ENCODE measurements around the gene SAPCD1.

SAPCD1 gene

GRCh38 chr6:31752739-31753319 lies 9.6 kb upstream of the SAPCD1 start:
- no peak for TF ChIP-seq CTCF (IDR thresholded peaks at IDR 0.05)
- no peak for TF ChIP-seq ZFX (IDR thresholded peaks at IDR 0.05; ENCODE audit: borderline replicate concordance)
- H3K27ac ChIP-seq = peak overlapping the region; percentile 14; the same call in 1 of the 2 replicates

- no peak overlapping the region for H3K27ac ChIP-seq
- TF ChIP-seq CTCF (IDR thresholded peaks at IDR 0.05) = no peak
- no peak for TF ChIP-seq ZFX (IDR thresholded peaks at IDR 0.05; ENCODE audit: borderline replicate concordance)
Observed at GRCh38 chr6:31758281-31758680, 4.2 kb upstream of the SAPCD1 start.

- TF ChIP-seq ZFX (IDR thresholded peaks at IDR 0.05; ENCODE audit: borderline replicate concordance) = no peak
- TF ChIP-seq CTCF (IDR thresholded peaks at IDR 0.05) = no peak
- no peak overlapping the region for H3K27ac ChIP-seq
Observed at GRCh38 chr6:31760790-31761189, 1.7 kb upstream of the SAPCD1 start.

GRCh38 chr6:31761343-31761742 lies 1.1 kb upstream of the SAPCD1 start:
- TF ChIP-seq ZFX (IDR thresholded peaks at IDR 0.05; ENCODE audit: borderline replicate concordance) (no peak), CTCF (IDR thresholded peaks at IDR 0.05) (no peak)
- no peak overlapping the region for H3K27ac ChIP-seq

GRCh38 chr6:31762878-31763618 lies 592 bp downstream of the SAPCD1 start:
- peak overlapping the region; percentile 23; the same call in 1 of the 2 replicates for H3K27ac ChIP-seq
- TF ChIP-seq ZFX (IDR thresholded peaks at IDR 0.05; ENCODE audit: borderline replicate concordance) (no peak), CTCF (IDR thresholded peaks at IDR 0.05) (no peak)

- TF ChIP-seq CTCF (IDR thresholded peaks at IDR 0.05) (no peak), ZFX (IDR thresholded peaks at IDR 0.05; ENCODE audit: borderline replicate concordance) (no peak)
- peak overlapping the region; percentile 23; the same call in 1 of the 2 replicates for H3K27ac ChIP-seq
Observed at GRCh38 chr6:31763619-31763940, 1.1 kb downstream of the SAPCD1 start.

- H3K27ac ChIP-seq = peak overlapping the region; percentile 23; the same call in 1 of the 2 replicates
- no peak for TF ChIP-seq CTCF (IDR thresholded peaks at IDR 0.05)
- TF ChIP-seq ZFX (IDR thresholded peaks at IDR 0.05; ENCODE audit: borderline replicate concordance) = no peak
Observed at GRCh38 chr6:31764198-31764597, 1.7 kb downstream of the SAPCD1 start.

All from 22Rv1 (cell line).